Measurements from ENCODE around the gene NRP1.

The NRP1 gene

DNA sequence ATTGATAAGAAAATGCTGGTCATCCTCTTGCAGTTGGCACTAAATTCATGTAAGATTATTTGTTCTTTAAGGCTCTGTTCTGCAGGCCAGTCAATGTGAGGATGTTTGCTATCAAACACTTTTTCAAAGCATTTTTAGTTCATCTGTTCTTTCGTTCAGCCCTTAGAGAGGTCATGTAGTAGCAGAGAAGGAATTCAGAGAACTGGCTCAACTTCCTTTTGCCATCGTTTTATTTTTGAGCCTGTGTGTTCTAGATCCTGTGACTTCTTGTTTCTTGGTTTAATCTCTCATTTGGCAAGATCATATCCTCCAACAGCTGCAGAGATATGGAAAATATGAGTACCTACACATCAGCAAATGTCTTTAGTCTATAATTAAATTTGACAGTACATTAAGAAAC lies 184.3 kb downstream of the NRP1 start:
- TF ChIP-seq, protein P1, sequence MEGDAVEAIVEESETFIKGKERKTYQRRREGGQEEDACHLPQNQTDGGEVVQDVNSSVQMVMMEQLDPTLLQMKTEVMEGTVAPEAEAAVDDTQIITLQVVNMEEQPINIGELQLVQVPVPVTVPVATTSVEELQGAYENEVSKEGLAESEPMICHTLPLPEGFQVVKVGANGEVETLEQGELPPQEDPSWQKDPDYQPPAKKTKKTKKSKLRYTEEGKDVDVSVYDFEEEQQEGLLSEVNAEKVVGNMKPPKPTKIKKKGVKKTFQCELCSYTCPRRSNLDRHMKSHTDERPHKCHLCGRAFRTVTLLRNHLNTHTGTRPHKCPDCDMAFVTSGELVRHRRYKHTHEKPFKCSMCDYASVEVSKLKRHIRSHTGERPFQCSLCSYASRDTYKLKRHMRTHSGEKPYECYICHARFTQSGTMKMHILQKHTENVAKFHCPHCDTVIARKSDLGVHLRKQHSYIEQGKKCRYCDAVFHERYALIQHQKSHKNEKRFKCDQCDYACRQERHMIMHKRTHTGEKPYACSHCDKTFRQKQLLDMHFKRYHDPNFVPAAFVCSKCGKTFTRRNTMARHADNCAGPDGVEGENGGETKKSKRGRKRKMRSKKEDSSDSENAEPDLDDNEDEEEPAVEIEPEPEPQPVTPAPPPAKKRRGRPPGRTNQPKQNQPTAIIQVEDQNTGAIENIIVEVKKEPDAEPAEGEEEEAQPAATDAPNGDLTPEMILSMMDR (conservative IDR thresholded peaks at IDR 0.05; ENCODE audit: low read depth, low read length): no peak

DNA sequence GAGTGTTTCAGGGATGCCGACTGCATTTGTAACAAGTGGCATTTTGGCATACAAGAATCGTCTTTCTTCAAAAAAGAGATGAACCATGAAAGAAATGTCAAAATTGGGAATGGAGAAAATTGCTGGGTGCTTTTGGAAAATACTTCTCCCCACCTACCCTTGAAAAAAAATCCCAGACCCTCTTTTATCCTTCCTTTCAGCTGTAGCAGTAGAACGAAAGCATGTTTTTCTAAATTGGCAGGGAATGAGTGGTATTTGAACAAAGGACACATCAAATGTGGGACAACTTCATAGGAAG lies 187.5 kb downstream of the NRP1 start:
- TF ChIP-seq, protein P1 (conservative IDR thresholded peaks at IDR 0.05; ENCODE audit: low read depth, low read length): no peak
- no peak overlapping the region for H3K4me3 ChIP-seq (ENCODE audit: low read depth, low read length)
- DNase-seq (ENCODE audit: low read depth): no peak

More for the DNA sequence above, 184.3 kb downstream of the NRP1 start:
- H3K4me3 ChIP-seq (ENCODE audit: low read depth, low read length): no peak overlapping the region
- peak; percentile 83 for DNase-seq (ENCODE audit: low read depth)

DNA sequence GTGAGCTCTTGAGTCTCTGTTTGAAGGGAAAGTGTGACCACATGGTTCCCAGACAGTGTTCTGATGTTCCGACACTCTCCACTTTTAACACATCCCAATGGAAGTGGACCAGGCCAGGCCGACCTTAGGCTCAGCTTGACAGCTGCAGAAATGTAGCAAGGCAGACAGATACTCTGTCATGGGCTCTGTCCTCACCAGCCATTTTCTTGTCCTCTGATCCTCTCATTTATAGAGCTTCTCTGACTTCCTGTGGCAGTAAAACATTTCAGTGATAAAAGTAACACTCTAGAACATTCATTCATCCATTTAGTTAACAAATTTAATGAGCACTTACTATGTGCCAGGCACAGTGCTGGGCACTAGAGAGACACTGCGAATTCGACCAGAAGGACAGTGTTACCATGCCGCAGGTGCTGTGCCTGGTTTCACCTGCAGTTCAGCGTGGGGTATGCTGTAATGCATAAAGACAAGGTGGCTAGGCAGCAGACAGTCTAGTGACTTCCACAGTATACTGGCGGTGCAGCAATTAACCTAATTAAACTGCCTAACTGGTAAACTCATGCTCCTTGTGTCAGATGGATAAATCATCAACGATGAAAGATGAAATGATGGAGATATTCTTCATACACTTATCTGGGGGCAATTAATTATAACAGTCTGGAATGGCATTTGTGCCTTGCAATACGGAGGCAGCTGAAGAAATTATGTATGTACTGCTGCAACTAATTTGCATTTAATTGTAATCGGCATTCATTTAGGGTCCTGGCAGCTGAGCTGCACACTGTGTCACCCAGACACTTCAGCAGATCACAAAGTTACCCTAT lies 188.1 kb downstream of the NRP1 start:
- no peak overlapping the region for H3K4me3 ChIP-seq (ENCODE audit: low read depth, low read length)
- TF ChIP-seq, protein P1 (conservative IDR thresholded peaks at IDR 0.05; ENCODE audit: low read depth, low read length): no peak
- DNase-seq (ENCODE audit: low read depth): no peak

DNA sequence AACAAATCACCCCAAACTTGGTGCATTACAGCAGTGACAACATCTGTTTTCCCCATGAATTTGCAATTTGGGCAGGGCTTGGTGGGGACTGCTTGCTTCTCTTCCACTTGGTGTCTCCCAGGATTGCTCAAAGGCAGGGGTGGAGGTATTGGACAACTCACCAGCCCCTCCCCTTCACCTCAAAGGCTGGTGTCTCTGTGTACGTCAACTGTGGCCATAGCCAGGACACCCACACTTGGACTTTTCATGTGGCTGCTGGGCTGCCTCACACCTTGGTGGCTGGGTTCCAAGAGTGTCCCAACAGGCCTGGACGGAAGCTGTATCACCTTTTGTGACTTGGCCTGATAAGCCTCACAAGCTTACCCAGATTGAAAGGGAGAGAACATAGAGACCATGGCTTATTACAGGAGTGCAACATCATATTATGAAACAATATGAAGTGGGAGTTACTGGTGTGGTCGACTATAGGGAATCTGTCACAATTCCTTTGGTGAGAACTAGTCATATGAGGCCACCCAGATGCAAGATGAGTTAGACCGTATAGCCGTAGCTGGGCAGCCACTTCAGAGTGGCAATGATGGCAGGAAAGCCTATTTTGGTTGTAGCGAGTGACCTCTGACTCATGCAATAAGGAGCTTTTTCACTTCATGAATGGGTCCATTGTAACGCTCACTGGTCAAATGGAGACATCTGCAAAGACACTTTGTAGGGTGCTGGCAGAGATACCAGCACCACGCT lies 188.8 kb downstream of the NRP1 start:
- H3K4me3 ChIP-seq (ENCODE audit: low read depth, low read length): no peak overlapping the region
- TF ChIP-seq, protein P1 (conservative IDR thresholded peaks at IDR 0.05; ENCODE audit: low read depth, low read length): no peak
- no peak for DNase-seq (ENCODE audit: low read depth)

DNA sequence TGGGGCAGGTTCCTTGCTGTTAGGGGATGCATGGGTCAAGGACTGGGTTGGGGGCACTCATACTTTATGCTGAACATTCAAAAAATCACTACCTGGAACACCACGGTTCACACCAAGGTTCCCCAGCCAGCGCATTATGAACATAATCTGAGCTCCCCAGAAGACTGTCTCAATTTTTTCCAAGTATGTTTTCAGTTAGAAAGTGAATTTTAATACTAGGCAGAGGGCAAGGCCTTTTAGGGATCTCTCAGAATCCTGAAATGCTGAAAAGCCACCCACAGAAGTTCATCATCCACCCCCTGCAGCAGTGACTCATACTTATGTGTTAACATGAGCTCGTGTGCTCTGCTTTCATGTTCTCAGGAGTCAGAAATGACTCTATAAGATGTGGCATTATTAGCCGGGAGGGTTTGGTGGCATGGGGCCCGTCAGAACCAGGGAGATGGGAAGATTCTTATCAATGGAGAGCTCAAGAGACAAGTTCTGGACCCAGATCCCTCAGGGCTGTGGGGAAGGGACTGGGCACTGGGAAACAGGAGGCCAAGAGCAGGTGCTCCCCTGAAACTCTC lies 191.2 kb downstream of the NRP1 start:
- no peak overlapping the region for H3K4me3 ChIP-seq (ENCODE audit: low read depth, low read length)
- peak; percentile 86 for DNase-seq (ENCODE audit: low read depth)
- TF ChIP-seq, protein P1 (conservative IDR thresholded peaks at IDR 0.05; ENCODE audit: low read depth, low read length): no peak

DNA sequence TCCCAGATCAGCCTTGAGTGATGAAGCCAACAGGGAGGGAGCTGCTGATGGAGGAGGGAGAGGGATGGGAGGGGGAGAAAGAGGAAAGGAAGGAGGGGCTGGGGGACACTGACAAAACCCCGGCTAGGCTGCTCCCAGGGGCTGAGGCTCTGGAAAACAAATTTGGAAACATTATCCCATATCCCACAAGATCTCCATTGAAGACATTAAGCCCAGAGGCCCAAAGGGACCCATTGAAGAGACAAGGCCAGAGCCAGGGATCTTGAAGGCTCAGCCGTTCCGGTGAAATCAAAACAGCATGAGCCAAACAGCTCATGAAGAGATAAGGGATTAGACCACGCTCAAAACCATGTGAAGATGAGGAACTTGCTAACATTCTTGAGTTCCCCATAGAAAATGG lies 192.2 kb downstream of the NRP1 start:
- TF ChIP-seq, protein P1 (conservative IDR thresholded peaks at IDR 0.05; ENCODE audit: low read depth, low read length): no peak
- no peak overlapping the region for H3K4me3 ChIP-seq (ENCODE audit: low read depth, low read length)
- peak; percentile 58 for DNase-seq (ENCODE audit: low read depth)
